ENCODE data around the gene CKS1B.

DNA sequence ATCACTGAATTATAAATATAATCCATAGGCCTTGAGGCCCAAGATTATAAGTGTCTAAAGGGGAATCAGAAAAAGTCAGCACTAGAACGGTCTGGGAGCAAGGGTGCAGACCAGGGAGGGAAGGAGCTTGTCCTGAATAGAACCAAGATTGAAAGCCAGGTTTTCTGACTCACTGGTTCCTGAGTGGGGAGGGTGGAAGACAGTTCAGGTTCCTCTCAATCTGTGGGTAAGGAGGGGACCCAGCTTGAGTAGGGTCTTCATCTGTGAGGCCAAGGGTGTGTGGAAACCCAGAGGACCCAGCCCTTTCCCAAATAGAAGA, 19.7 kb downstream of the CKS1B start:
- TF ChIP-seq, protein P1, sequence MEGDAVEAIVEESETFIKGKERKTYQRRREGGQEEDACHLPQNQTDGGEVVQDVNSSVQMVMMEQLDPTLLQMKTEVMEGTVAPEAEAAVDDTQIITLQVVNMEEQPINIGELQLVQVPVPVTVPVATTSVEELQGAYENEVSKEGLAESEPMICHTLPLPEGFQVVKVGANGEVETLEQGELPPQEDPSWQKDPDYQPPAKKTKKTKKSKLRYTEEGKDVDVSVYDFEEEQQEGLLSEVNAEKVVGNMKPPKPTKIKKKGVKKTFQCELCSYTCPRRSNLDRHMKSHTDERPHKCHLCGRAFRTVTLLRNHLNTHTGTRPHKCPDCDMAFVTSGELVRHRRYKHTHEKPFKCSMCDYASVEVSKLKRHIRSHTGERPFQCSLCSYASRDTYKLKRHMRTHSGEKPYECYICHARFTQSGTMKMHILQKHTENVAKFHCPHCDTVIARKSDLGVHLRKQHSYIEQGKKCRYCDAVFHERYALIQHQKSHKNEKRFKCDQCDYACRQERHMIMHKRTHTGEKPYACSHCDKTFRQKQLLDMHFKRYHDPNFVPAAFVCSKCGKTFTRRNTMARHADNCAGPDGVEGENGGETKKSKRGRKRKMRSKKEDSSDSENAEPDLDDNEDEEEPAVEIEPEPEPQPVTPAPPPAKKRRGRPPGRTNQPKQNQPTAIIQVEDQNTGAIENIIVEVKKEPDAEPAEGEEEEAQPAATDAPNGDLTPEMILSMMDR (IDR thresholded peaks at IDR 0.05; ENCODE audit: insufficient read depth, low read length): no peak
- TF ChIP-seq, protein P2, sequence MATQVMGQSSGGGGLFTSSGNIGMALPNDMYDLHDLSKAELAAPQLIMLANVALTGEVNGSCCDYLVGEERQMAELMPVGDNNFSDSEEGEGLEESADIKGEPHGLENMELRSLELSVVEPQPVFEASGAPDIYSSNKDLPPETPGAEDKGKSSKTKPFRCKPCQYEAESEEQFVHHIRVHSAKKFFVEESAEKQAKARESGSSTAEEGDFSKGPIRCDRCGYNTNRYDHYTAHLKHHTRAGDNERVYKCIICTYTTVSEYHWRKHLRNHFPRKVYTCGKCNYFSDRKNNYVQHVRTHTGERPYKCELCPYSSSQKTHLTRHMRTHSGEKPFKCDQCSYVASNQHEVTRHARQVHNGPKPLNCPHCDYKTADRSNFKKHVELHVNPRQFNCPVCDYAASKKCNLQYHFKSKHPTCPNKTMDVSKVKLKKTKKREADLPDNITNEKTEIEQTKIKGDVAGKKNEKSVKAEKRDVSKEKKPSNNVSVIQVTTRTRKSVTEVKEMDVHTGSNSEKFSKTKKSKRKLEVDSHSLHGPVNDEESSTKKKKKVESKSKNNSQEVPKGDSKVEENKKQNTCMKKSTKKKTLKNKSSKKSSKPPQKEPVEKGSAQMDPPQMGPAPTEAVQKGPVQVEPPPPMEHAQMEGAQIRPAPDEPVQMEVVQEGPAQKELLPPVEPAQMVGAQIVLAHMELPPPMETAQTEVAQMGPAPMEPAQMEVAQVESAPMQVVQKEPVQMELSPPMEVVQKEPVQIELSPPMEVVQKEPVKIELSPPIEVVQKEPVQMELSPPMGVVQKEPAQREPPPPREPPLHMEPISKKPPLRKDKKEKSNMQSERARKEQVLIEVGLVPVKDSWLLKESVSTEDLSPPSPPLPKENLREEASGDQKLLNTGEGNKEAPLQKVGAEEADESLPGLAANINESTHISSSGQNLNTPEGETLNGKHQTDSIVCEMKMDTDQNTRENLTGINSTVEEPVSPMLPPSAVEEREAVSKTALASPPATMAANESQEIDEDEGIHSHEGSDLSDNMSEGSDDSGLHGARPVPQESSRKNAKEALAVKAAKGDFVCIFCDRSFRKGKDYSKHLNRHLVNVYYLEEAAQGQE (IDR thresholded peaks at IDR 0.05; ENCODE audit: insufficient replicate concordance, low read depth): no peak
- TF ChIP-seq POLR2AphosphoS5 (IDR thresholded peaks at IDR 0.05; ENCODE audit: low read depth) (no peak), SPI1 (IDR thresholded peaks at IDR 0.05; ENCODE audit: borderline replicate concordance, low read depth) (no peak)

Data from HL-60 (cell line).